MCF 10A (cell line): ENCODE measurements around the gene OR1J4. TPM values are rescaled to one million over a fixed set of nuclear protein-coding genes. Genes with fewer than 3 reads are reported as not detected.

Experiments used
- BruUV-seq: library from RNA; stranded (reverse); fragments of 400-500 nt; replicated peaks from 2 replicates; lab custom pipeline; 2021; lab: Mats Ljungman, UMichigan
- CTCF ChIA-PET: fragments of 300-600 bp; sonication (Branson Sonifier 250); formaldehyde crosslinking; extraction: SDS; loops from one replicate; lab custom pipeline; 2021; ENCODE audit warnings: antibody characterized with exemption, inconsistent platforms; lab: Yijun Ruan, JAX
- POLR2A ChIA-PET: fragments of 300-600, 350-650 bp; sonication (Branson Sonifier 250); formaldehyde crosslinking; extraction: SDS; loops from one replicate; lab custom pipeline; 2020; ENCODE audit warnings: antibody characterized with exemption, inconsistent platforms; lab: Yijun Ruan, JAX
- DNase-seq: peaks from one replicate; pipeline ENCODE4 v3.0.0-alpha.2; 2018; ENCODE audit not compliant: unreplicated experiment
- H3K27ac Mint-ChIP-seq: one replicate; pipeline ENCODE4 v1.8.0; 2022; ENCODE audit warnings: mild to moderate bottlenecking, low read depth, mixed read lengths; ENCODE audit not compliant: unreplicated experiment
- H3K27me3 Mint-ChIP-seq: one replicate; pipeline ENCODE4 v1.8.0; 2022; ENCODE audit warnings: mixed read lengths; ENCODE audit not compliant: insufficient read depth, unreplicated experiment
- H3K36me3 Mint-ChIP-seq: one replicate; pipeline ENCODE4 v1.8.0; 2022; ENCODE audit warnings: mild to moderate bottlenecking, moderate library complexity, mixed read lengths; ENCODE audit not compliant: insufficient read depth, unreplicated experiment
- H3K4me1 Mint-ChIP-seq: one replicate; pipeline ENCODE4 v1.8.0; 2022; ENCODE audit warnings: mixed read lengths; ENCODE audit not compliant: insufficient read depth, unreplicated experiment
- H3K4me3 Mint-ChIP-seq: one replicate; pipeline ENCODE4 v1.8.0; 2022; ENCODE audit warnings: mild to moderate bottlenecking, moderate library complexity, mixed read lengths; ENCODE audit not compliant: unreplicated experiment
- H3K9me3 Mint-ChIP-seq: one replicate; pipeline ENCODE4 v1.8.0; 2022; ENCODE audit warnings: mixed read lengths; ENCODE audit not compliant: unreplicated experiment
- CTCF ChIP-seq: fragments of 200-600 bp; IDR thresholded peaks from one replicate; pipeline ENCODE4 v1.8.0; 2022; ENCODE audit warnings: antibody characterized with exemption, mild to moderate bottlenecking; ENCODE audit not compliant: unreplicated experiment
- intact Hi-C: fragments of 100-400 bp; cut with micrococcal nuclease; formaldehyde crosslinking; loops from 2 replicates; pipeline ENCODE4 v1.14.1; 2022
- total RNA-seq: library from RNA; stranded (reverse); gene quantifications from 2 replicates; pipeline ENCODE4 v1.2.3, GENCODE V29; 2022

The OR1J4 gene
- total RNA-seq, 1 experiment from 2014 or later = not detected

GRCh38 chr9:122562134-122562760 lies 43.3 kb downstream of the OR1J4 start:
- Mint-ChIP-seq H3K4me3 (no peak overlapping the region), H3K27ac (no peak overlapping the region), H3K36me3 (no peaks in the 10 kb centered on the region), H3K9me3 (no peaks in the 10 kb centered on the region), H3K4me1 (no peaks in the 10 kb centered on the region), H3K27me3 (peaks cover 28% of the 10 kb centered on the region)
- ChIA-PET POLR2A (no interaction called here), CTCF (no interaction called here)
- no peak for DNase-seq
- TF ChIP-seq CTCF = no peak
- intact Hi-C loops = no loop called here
- BruUV-seq = no TSS peak

DNA sequence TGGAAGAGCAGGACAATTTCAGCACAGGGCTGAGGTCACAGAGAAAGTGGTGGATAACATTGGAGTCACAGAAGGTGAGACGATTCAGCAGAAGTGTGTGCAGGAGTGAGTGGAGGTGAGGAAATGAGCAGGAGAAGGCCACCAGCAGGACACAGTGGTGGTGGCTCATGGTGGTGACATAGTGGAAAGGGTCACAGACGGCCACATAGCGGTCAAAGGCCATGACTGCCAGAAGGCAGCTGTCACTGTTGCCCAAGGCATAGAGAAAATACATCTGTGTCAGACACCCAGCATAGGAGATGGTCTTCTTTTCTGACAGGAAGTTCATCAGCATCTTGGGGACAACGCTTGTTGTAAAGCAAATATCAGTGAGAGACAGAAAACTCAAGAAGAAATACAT lies 49.0 kb downstream of the OR1J4 start:
- Mint-ChIP-seq H3K9me3 (no peaks in the 10 kb centered on the region), H3K36me3 (no peaks in the 10 kb centered on the region), H3K27me3 (peaks cover 29% of the 10 kb centered on the region), H3K4me3 (no peak overlapping the region), H3K4me1 (no peaks in the 10 kb centered on the region), H3K27ac (no peak overlapping the region)
- TF ChIP-seq CTCF = no peak
- intact Hi-C loops = no loop called here
- no peak for DNase-seq
- ChIA-PET POLR2A (no interaction called here), CTCF (no interaction called here)
- no TSS peak for BruUV-seq

Other genes with a start within 250 kb of the OR1J4 start
- gene PTGS1, start 148.1 kb upstream of the OR1J4 start, total RNA-seq = 0.20 and 0.70 TPM in 2 replicates
- gene OR1J1, start 41.2 kb upstream of the OR1J4 start, total RNA-seq = not detected in 2 replicates
- gene OR1J2, start 8.3 kb upstream of the OR1J4 start, total RNA-seq = not detected in 2 replicates
- not detected in 2 replicates for gene OR1N1, start 8.2 kb downstream of the OR1J4 start, total RNA-seq
- not detected in 2 replicates for gene OR1N2, start 34.0 kb downstream of the OR1J4 start, total RNA-seq
- not detected in 2 replicates for gene OR1L8, start 64.2 kb downstream of the OR1J4 start, total RNA-seq
- not detected in 2 replicates for gene OR1Q1, start 95.6 kb downstream of the OR1J4 start, total RNA-seq
- gene OR1B1, start 138.5 kb downstream of the OR1J4 start, total RNA-seq = not detected in 2 replicates
- not detected in 2 replicates for gene OR1L1, start 142.6 kb downstream of the OR1J4 start, total RNA-seq
- not detected in 2 replicates for gene OR1L3, start 156.0 kb downstream of the OR1J4 start, total RNA-seq
- not detected in 2 replicates for gene OR1L4, start 204.8 kb downstream of the OR1J4 start, total RNA-seq
- not detected in 2 replicates for gene OR1L6, start 223.2 kb downstream of the OR1J4 start, total RNA-seq